Measurements from ENCODE around the gene CUEDC1. TPM values are rescaled to one million over a fixed set of nuclear protein-coding genes. Genes with fewer than 3 reads are reported as not detected.

CUEDC1 gene
- total RNA-seq, 4 donors from 2014 or later = 35.7 to 60.3 (median 45.6) TPM

DNA sequence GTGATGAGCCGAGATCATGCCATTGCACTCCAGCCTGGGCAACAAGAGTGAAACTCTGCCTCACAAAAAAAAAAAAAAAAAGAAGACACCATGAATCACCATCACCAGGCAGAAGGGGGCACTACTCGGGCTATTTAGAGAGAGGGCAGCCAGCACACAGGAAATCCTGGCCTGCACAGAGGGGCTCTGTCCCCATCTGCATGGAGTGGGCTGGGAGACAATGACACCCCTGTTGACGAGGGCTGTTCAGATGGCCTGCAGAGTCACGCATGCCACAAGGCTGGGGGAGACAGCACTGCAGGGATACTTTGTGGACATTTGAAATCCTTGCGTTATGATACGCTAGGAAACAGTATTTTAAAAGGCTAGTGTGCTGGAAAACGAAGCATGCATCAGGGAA lies 48.3 kb downstream of the CUEDC1 start:
- Histone ChIP-seq H3K4me1 (peaks cover 12 to 89% (median 47%) of the 10 kb centered on the region in 3 donors), H3K36me3 (no peaks in the 10 kb centered on the region), H3K27ac (peak overlapping the region in 3 of 4 donors; percentile 72 to 100 (median 100)), H3K9me3 (no peaks in the 10 kb centered on the region), H3K27me3 (no peaks in the 10 kb centered on the region), H3K4me3 (no peak overlapping the region)
- TF ChIP-seq, protein P1, sequence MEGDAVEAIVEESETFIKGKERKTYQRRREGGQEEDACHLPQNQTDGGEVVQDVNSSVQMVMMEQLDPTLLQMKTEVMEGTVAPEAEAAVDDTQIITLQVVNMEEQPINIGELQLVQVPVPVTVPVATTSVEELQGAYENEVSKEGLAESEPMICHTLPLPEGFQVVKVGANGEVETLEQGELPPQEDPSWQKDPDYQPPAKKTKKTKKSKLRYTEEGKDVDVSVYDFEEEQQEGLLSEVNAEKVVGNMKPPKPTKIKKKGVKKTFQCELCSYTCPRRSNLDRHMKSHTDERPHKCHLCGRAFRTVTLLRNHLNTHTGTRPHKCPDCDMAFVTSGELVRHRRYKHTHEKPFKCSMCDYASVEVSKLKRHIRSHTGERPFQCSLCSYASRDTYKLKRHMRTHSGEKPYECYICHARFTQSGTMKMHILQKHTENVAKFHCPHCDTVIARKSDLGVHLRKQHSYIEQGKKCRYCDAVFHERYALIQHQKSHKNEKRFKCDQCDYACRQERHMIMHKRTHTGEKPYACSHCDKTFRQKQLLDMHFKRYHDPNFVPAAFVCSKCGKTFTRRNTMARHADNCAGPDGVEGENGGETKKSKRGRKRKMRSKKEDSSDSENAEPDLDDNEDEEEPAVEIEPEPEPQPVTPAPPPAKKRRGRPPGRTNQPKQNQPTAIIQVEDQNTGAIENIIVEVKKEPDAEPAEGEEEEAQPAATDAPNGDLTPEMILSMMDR (IDR thresholded peaks at IDR 0.05) = peak in 2 of 4 experiments; percentile 25 to 39
- no peak for TF ChIP-seq POLR2A (IDR thresholded peaks at IDR 0.05)
- 57 to 62% methylated on average over 5 to 6 of the region's 7 CpGs for WGBS, 2 donors (ENCODE audit: low coverage in 1 of 2)
- no peak for ATAC-seq

DNA sequence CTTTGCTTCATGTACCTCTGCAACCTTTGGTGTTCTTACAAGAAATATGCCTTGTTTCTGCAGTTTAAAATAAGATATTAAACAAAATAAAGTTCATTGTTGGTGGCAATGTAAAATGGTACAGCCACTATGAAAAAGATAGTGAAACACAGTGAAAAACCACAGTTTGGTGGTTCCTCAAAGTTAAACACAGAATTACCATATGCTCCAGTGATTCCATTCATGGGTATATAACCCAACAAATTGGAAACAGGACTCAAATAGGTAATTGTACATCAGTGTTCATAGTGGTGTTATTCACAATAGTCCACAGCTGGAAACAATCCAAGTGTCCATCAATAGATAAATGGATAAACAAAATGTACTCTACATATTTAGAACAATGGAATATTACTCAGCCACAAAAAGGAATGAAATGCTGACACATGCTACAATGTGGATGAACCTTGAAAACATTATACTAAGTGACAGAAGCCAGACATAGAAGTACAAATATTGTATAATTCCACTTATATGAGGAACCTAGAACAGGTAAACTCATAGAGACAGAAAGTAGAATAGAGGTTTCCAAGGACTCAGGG lies 49.2 kb downstream of the CUEDC1 start:
- Histone ChIP-seq H3K4me1 (peaks cover 12 to 89% (median 41%) of the 10 kb centered on the region in 3 donors), H3K4me3 (no peak overlapping the region), H3K27me3 (no peaks in the 10 kb centered on the region), H3K36me3 (no peaks in the 10 kb centered on the region), H3K9me3 (no peaks in the 10 kb centered on the region), H3K27ac (peak overlapping the region in 3 of 4 donors; percentile 87 to 100 (median 100))
- no peak for ATAC-seq
- TF ChIP-seq, protein P1 (IDR thresholded peaks at IDR 0.05) = no peak
- TF ChIP-seq EP300 (IDR thresholded peaks at IDR 0.05) = no peak
- TF ChIP-seq POLR2A (IDR thresholded peaks at IDR 0.05) = no peak
- no peak for TF ChIP-seq POLR2AphosphoS5 (IDR thresholded peaks at IDR 0.05)

DNA sequence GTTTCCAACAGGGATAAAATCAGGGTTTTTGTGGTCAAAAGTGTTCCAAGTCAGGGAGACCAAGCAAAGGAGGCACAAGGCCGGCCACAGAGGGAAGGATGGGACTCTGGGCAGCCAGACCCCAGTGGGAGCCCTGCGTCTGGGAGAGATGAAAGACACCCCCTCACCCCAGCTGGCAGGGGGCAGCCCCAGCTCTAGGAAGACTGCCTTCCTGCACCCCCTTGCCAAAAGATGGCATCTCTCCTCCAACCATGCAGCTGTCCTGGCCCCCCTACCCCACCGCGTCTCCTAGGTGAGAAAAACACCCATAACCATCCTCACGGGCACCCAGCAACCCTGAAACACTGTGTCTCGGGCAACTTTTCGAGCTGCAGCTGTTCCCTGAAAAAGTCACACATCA lies 51.3 kb downstream of the CUEDC1 start:
- WGBS, 2 donors (ENCODE audit: low coverage in 1 of 2) = 75 to 82% methylated on average over 2 to 5 of the region's 7 CpGs
- H3K27me3 ChIP-seq = no peaks in the 10 kb centered on the region
- no peaks in the 10 kb centered on the region for H3K9me3 ChIP-seq
- ATAC-seq = no peak
- TF ChIP-seq, protein P1 (IDR thresholded peaks at IDR 0.05) = no peak
- TF ChIP-seq EP300 (IDR thresholded peaks at IDR 0.05) = no peak
- TF ChIP-seq POLR2A (IDR thresholded peaks at IDR 0.05) = no peak
- no peak for TF ChIP-seq POLR2AphosphoS5 (IDR thresholded peaks at IDR 0.05)
- H3K27ac ChIP-seq = peak overlapping the region; percentile 72 to 100 (median 89)
- peaks cover 17 to 92% (median 54%) of the 10 kb centered on the region in 3 donors for H3K4me1 ChIP-seq
- no peak overlapping the region for H3K4me3 ChIP-seq
- H3K36me3 ChIP-seq = no peaks in the 10 kb centered on the region

DNA sequence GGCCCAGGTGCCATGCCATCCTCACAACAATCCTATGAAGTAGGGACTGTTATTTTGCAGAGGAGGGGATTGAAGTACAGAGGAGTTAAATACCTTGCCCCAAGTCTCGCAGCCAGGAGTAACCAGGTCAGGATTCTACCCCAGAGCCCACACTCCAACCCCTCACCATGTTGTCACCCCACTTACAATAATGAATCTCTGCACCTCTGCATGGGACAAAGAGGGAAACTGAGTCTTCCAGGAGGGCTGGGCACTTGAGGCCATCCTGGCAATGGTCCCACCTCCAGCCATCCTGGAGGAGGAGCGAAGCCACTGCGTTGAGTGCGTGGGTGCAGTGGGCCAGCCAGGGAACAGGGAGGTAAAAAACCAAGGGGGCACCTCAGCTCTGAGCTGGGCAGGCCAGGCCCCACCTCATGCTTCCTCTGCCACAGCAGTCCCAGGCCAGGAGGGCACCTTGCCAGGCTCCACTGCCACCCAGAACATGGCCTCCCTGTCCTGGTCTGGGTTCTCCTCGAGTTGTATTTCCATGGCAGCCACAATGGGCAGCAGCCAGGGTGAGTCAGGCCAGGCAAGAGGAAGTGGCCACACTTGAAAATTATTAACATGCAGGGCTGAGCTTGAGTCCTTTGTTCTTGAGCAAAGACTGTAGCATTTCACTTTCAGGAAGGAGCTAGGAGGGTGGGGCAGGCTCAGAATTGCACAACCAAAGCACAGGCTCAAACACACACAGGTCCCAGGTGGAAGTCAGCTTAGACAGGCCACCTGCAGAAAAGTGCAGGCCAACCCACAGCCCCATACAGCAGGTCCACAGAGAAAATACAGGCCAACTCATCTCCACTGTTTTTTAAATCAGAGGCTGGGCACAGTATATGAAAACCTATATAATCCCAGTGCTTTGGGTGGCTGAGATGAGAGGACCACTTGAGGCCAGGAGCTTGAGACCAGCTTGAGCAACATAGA lies 52.1 kb downstream of the CUEDC1 start:
- WGBS, 2 donors (ENCODE audit: low coverage in 1 of 2) = 100% methylated on average over 1 of the region's 5 CpGs; no CpG with 5 or more reads in 1 of the 2 donors
- peak; percentile 77 for ATAC-seq
- peak overlapping the region; percentile 72 to 100 (median 89) for H3K27ac ChIP-seq
- TF ChIP-seq EP300 (IDR thresholded peaks at IDR 0.05) (no peak), POLR2A (IDR thresholded peaks at IDR 0.05) (no peak), POLR2AphosphoS5 (IDR thresholded peaks at IDR 0.05) (peak; percentile 64)
- TF ChIP-seq, protein P1 (IDR thresholded peaks at IDR 0.05) = no peak
- H3K4me1 ChIP-seq = peaks cover 21 to 95% (median 63%) of the 10 kb centered on the region in 3 donors
- no peaks in the 10 kb centered on the region for H3K36me3 ChIP-seq
- no peaks in the 10 kb centered on the region for H3K9me3 ChIP-seq
- H3K4me3 ChIP-seq = no peak overlapping the region
- H3K27me3 ChIP-seq = no peaks in the 10 kb centered on the region
